ENCODE data around the gene RPS28.
"Not testable (repeated sequence)": the region's sequence is repeated elsewhere in the genome, so short reads cannot be mapped to it uniquely, and the experiment has no call there.

RPS28 gene

GRCh38 chr19:8321067-8321985 lies at the start of gene RPS28, which contains the start of gene NDUFA7:
Gene RPS28 (plus strand): TSS chr19:8321496. CDS start chr19:8321531, 35 bp downstream.
Gene NDUFA7 (minus strand): TSS chr19:8321375. CDS start chr19:8321358, 17 bp downstream.
- DNase-seq = peak; percentile 97 to 98

GRCh38 chr19:8276508-8276907 lies 44.8 kb upstream of the RPS28 start:
- not testable (repeated sequence) for DNase-seq

- DNase-seq = not testable (repeated sequence)
These were observed 30.0 kb upstream of the RPS28 start for GRCh38 chr19:8291337-8291736.

- DNase-seq = no peak
These were observed 19.0 kb upstream of the RPS28 start for GRCh38 chr19:8302357-8302691.

- peak in 1 of 2 donors; percentile 8 for DNase-seq
These were observed 18.6 kb upstream of the RPS28 start for GRCh38 chr19:8302734-8303133.

- peak in 1 of 2 donors; percentile 14 for DNase-seq
These were observed 16.3 kb upstream of the RPS28 start for GRCh38 chr19:8304841-8305621.

GRCh38 chr19:8305798-8306197 lies 15.5 kb upstream of the RPS28 start:
- peak in 1 of 2 donors; percentile 5 for DNase-seq

GRCh38 chr19:8306235-8307054 lies 14.9 kb upstream of the RPS28 start:
- DNase-seq = peak in 1 of 2 donors; percentile 6

GRCh38 chr19:8307400-8307964 lies 13.8 kb upstream of the RPS28 start:
- DNase-seq = peak in 1 of 2 donors; percentile 7

- DNase-seq = peak; percentile 80 to 86
These were observed 13.1 kb upstream of the RPS28 start, which contains the start of gene CD320 for GRCh38 chr19:8307965-8308866. Gene CD320 (minus strand): TSS chr19:8308358. CDS start chr19:8308290, 68 bp downstream.

- DNase-seq = no peak
These were observed 12.4 kb upstream of the RPS28 start for GRCh38 chr19:8308891-8309291.

GRCh38 chr19:8310342-8311055 lies 10.8 kb upstream of the RPS28 start:
- DNase-seq = no peak

GRCh38 chr19:8311461-8312260 lies 9.6 kb upstream of the RPS28 start:
- DNase-seq = no peak

- not testable (repeated sequence) for DNase-seq
These were observed 6.2 kb upstream of the RPS28 start for GRCh38 chr19:8314981-8315640.

GRCh38 chr19:8316351-8317125 lies 4.8 kb upstream of the RPS28 start:
- DNase-seq = no peak

GRCh38 chr19:8318835-8319234 lies 2.5 kb upstream of the RPS28 start:
- not testable (repeated sequence) for DNase-seq

- no peak for DNase-seq
These were observed 1.3 kb upstream of the RPS28 start for GRCh38 chr19:8319807-8320520.

Measured in CD4-positive, alpha-beta T cell treated with Interleukin-4 for 1 hour (primary cell).